Testis (tissue), 2 donors: ENCODE data around the gene EGLN2.
"Not testable (repeated sequence)": the region's sequence is repeated elsewhere in the genome, so short reads cannot be mapped to it uniquely, and the experiment has no call there.

Experiments used
- CTCF ChIP-seq, 3 experiments: fragments of 450-650 bp in 2 of 3; fragments of 200-600 bp in 1 of 3; sonication (generic) in 1 of 3; IDR thresholded peaks; one replicate each; pipeline ENCODE4 v1.5.1; 2016 to 2019; ENCODE audit warnings: antibody characterized with exemption in 3 of 3, mild to moderate bottlenecking in 2 of 3, moderate library complexity in 1 of 3
- POLR2A ChIP-seq: fragments of 450-650 bp; IDR thresholded peaks from one replicate; pipeline ENCODE4 v1.6.1; 2017; ENCODE audit warnings: antibody characterized with exemption, mild to moderate bottlenecking, moderate library complexity

- TF ChIP-seq POLR2A; CTCF (IDR thresholded peaks at IDR 0.05): not testable (repeated sequence)
Observed at GRCh38 chr19:40843653-40844052, 44.7 kb downstream of the EGLN2 start.
